Measurements from ENCODE around the gene SERINC5.

- no peak for TF ChIP-seq RARB (CRISPR knock-in tag; IDR thresholded peaks at IDR 0.05)
- TF ChIP-seq TOX (CRISPR knock-in tag; IDR thresholded peaks at IDR 0.05; ENCODE audit: borderline replicate concordance): no peak
- TF ChIP-seq ZFP3 (CRISPR knock-in tag; IDR thresholded peaks at IDR 0.05): no peak
- no peak for TF ChIP-seq ZFP30 (CRISPR knock-in tag; IDR thresholded peaks at IDR 0.05)
- TF ChIP-seq BACH2 (CRISPR knock-in tag; IDR thresholded peaks at IDR 0.05; ENCODE audit: borderline replicate concordance): no peak
- no peak for TF ChIP-seq ZNF70 (CRISPR knock-in tag; IDR thresholded peaks at IDR 0.05)
- TF ChIP-seq ISL1 (CRISPR knock-in tag; IDR thresholded peaks at IDR 0.05): no peak
- no peak for TF ChIP-seq ARNTL (CRISPR knock-in tag; IDR thresholded peaks at IDR 0.05; ENCODE audit: borderline replicate concordance, low read depth)
- no peak for TF ChIP-seq TSHZ2 (CRISPR knock-in tag; IDR thresholded peaks at IDR 0.05)
- no peak for TF ChIP-seq GLIS3 (CRISPR knock-in tag; IDR thresholded peaks at IDR 0.05)
- TF ChIP-seq PATZ1 (CRISPR knock-in tag; IDR thresholded peaks at IDR 0.05; ENCODE audit: borderline replicate concordance): no peak
- TF ChIP-seq ESRRG (CRISPR knock-in tag; IDR thresholded peaks at IDR 0.05): no peak
- no peak for TF ChIP-seq TCF4 (CRISPR knock-in tag; IDR thresholded peaks at IDR 0.05; ENCODE audit: borderline replicate concordance)
These were observed 13.0 kb downstream of the SERINC5 start for GRCh38 chr5:80242849-80243248.

All from SK-N-SH treated with all-trans-retinoic acid at 6 μM for 48 hours (cell line).